HG03175 (cell line): ENCODE data around the gene SPECC1.
"Not testable (repeated sequence)": the region's sequence is repeated elsewhere in the genome, so short reads cannot be mapped to it uniquely, and the experiment has no call there.

ENCODE experiments used
- ATAC-seq: cut with Tn5 transposase; IDR thresholded peaks from one replicate; pipeline ENCODE4 v1.9.1; 2021; ENCODE audit warnings: mild to moderate bottlenecking, moderate library complexity; ENCODE audit not compliant: unreplicated experiment

Gene SPECC1

DNA sequence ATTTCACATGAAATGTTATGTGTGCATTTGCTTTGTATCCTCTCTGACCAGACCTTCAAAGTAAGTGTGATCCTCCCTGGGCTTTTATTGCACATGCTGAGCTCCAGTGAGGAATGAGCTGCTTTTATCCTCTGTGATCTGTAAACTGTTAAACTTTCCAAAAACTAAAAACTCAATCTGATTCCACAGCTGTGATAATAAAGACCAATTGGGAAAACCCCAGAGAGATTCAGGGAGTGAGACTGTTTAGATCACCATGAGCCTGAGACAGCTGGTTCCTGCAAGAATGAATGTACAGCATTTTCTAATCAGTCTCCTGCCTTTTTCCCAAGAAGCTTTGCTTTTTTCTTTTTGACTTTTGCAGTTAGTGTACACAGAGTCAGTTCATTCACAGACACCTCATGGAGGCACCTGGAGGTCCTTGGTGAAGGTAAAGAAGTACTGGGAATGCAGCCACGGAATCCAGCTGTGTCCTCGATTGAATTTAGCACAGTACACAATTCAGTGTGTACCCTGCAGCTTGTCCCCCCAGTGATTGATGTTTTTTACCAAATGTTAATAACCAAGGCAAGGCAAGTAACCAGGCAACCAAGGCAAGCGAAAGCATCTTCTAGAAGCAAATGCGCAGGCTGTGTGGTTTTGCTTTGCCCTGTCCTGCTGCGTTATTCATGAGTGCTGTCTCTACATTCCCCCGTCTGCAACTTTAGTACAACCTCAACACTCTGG, 275.6 kb downstream of the SPECC1 start:
- no peak for ATAC-seq

DNA sequence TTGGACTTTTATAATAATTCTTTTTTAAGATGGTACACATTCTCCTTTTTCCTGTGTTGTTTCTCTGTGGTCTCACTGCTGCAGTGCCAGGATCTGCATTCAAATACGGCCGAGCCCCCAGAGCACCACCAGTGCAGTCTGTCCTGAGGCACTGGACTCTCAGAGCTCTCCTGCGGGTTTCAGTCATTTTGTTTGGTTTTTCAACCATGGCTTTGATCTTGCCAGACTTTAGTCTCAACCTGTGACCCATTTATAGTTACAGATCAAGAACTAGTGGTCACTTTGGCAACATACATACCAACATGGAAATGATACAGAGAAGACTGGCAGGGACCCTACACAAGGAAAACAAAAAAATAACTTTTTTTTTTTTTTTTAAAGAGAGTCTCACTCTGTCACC, 280.8 kb downstream of the SPECC1 start:
- ATAC-seq: no peak

- ATAC-seq: no peak
These were observed 282.7 kb downstream of the SPECC1 start for GRCh38 chr17:20291853-20292252.

DNA sequence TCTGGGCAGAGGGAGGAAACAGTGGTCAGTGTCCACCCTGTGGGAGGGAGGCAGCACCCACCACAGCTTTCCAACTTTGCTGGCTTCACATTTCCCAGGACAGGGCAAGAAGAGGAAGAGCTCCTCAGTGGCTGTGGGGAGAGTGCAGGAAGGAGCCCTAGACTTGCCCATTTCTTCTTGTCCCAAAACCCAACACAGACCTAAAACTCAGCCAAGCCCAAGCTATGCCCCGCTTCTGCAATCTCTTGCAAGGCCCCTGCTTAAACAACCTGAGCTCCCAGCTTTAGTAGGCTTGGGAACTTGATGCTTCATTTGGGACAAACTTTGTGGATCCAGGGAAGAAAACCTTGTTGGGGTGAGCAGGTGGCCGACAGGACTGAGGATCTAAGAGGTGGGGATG, 284.3 kb downstream of the SPECC1 start:
- no peak for ATAC-seq

DNA sequence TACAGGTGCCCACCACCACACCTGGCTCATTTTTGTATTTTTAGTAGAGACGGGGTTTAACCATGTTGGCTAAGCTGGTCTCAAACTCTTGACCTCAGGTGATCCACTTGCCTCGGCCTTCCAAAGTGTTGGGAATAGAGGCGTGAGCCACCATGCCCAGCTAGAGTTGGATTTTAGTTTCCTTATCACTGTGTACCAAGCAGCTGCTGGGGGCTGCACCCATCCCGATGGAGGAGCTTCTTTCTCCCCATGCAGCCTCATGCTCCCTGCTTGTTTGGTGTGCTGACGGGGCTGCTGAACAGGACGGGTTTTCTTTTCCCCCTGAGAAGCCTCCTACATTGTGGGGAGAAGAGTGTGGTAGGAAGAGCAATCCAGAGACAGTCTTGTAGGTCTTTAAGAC, 285.0 kb downstream of the SPECC1 start:
- ATAC-seq: no peak

GRCh38 chr17:20299013-20299412, 289.9 kb downstream of the SPECC1 start:
- no peak for ATAC-seq

DNA sequence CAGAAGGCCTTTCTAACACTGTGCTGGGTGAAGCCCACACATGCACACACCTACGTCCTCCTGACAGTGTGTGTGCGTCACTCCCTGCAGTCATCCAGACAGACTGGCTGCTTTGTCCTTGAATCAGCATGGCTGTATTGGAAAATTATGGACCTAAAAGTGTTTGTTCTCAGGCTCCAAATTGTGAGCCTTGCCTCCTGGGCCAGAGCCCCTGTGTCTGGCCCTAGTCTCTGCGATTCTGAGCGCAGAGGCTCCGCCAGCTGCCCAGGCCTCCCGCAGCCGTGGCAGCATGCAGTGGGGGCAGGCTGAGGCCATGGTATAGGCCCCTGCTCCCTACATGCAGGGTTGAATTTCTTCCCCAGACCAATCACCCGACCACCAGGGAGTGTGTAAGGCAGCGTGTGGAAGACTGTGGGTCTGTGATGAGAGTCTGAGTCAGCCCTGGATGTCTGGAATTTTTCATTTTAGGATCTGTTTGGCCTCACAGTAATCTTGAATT, 291.3 kb downstream of the SPECC1 start:
- no peak for ATAC-seq

DNA sequence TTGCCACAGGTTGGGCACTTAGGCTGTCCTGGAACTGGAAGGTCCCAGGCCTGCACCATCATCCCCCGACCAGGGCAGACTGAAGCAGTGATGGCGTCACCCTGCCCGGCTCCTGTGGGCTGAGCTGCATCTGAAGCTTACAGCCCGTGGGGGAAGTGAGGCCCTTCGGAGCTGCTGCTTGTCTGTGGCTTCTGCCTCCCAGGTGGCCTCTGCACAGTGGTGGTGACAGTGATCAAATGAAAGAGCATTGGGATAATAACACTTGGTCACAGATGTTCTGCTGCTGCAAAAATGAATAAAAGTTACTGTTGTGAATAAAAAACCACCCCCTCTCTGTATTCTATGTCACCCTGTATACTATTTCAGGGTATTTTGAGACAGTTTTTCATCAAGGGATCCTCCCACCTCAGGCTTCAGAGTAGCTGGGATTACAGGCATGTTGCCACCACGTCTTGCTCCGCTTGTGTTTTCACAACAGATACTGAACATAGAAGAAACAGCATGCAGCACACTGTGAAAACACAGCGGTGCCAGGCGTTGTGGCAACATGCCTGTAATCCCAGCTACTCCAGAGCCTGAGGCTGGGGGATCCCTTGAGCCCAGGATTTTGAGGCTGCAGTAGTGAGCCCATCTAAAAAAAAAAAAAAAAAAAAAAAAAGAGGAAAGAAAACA, 293.2 kb downstream of the SPECC1 start:
- no peak for ATAC-seq

GRCh38 chr17:20304961-20305360, 295.8 kb downstream of the SPECC1 start:
- ATAC-seq: no peak

- no peak for ATAC-seq
These were observed 297.8 kb downstream of the SPECC1 start for GRCh38 chr17:20306924-20307323.

DNA sequence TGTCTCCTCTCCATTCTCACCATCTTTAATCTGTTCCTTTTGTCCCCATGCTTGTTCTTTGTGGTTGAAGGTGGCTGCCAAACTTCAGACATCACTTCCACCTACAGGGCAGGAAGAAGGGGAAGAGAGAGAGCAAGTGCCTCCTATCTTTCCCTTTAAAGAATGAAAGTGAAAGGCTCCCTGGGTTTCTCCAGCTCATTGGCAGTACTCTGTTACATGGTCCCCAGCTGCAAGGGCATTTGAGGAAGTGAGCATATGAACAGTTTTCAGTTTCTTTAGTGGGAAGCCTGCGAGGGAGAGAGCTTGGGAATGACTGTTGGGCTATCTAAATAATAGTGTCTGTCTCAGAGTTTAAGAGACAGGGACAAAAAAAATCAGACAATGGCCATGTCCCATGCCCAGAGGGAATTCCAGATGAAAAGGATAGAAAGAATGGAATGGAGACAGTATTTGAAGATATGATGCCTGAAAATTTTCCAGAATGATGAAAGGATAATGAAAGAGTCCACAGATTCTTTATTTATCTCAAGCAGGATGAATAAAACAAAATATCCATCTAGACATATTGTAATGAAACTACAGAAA, 298.3 kb downstream of the SPECC1 start:
- ATAC-seq: no peak

DNA sequence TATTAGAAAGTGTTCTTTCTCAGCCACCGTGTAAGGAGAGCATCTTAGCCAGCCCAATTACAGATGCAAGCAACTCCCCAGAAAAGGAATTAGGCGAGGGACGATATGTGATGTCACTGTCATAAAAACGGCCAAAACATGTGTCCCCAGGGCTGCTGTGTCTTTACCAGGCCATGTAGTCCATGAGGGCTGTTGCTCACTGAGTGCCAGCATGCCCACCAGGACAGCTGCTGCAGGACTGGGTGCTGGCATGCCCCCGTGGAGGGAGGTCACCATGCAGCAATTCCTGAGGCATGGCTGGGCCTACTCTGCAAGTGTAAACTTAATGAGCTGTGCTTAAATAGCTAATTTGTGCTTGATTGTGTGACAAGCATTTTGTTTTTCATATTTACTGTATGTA, 301.3 kb downstream of the SPECC1 start:
- no peak for ATAC-seq

GRCh38 chr17:20313306-20313705, 304.1 kb downstream of the SPECC1 start:
- no peak for ATAC-seq

- no peak for ATAC-seq
These were observed 304.7 kb downstream of the SPECC1 start for GRCh38 chr17:20313891-20314290.

DNA sequence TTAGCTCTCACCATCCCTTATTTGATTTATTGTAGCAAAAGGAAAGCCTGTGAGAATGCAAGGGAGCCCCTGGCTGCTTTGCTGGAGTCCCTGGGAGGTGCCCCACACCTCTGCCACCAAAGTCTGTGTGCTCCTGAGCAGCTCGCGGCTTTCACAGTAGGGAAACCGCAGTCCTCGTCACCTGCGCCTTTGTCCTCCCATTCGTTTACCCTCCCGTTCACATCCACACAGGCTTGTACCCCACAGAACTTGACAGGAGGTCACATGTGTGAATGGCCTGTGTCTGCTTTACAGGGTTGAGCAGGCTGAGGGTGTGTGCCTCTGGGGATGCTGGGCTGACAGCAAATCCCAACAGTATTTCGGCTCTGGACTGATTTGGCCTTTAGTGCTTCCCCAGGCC, 305.7 kb downstream of the SPECC1 start:
- ATAC-seq: no peak

- no peak for ATAC-seq
These were observed 306.2 kb downstream of the SPECC1 start for GRCh38 chr17:20315311-20315710.

DNA sequence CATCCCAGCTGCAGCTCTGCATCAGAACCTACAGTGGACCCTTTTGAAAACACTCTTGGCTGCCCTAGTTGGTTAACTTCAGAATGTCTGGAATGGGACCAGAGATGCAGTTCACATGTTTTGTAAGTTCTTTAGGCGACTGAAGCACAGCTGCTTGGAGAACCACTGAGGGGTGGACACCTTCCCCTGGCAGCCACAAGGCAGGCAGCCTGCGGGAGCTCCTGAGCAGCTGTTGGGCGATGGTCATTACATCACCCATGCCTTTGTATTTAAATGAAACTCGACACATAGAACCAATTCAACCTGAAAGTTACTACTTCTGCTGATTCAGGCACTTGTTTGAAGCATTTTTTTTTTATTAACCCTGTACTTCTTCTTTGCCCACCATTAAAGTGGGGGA, 306.7 kb downstream of the SPECC1 start:
- ATAC-seq: no peak

- peak; percentile 78 for ATAC-seq
These were observed 311.5 kb downstream of the SPECC1 start for GRCh38 chr17:20320535-20321229.

DNA sequence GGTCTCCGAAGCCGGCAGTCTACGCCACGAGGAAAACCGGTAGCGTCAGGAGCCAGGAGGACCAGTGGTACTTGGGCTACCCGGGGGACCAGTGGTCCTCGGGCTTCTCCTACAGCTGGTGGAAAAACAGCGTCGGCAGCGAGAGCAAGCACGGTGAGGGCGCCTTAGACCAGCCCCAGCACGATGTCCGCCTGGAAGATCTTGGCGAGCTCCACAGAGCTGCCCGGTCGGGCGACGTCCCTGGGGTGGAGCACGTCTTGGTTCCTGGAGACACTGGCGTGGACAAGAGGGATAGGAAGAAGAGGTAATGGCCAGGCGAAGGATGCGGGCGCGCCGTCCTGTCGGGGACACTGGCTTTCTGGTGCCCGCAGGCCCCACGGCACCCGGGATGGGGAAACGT, 312.2 kb downstream of the SPECC1 start:
- ATAC-seq: not testable (repeated sequence)

DNA sequence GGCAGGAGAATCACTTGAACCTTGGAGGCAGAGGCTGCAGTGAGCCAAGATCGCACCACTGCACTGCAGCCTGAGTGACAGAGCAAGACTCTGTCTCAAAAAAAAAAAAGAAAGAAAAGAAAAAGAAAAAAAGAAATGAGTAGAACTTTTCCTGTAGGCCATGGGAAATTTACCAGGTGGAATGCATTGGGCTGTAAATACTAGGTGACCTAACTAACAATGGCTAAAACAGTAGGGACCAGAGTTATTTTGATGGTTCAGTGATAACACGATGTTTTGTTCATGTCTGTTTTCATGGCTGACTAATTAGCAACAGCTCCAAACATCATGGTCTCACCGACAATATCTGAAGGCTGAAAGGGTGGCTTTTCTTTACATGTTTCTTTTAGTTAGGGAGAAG, 318.6 kb downstream of the SPECC1 start:
- ATAC-seq: not testable (repeated sequence)

DNA sequence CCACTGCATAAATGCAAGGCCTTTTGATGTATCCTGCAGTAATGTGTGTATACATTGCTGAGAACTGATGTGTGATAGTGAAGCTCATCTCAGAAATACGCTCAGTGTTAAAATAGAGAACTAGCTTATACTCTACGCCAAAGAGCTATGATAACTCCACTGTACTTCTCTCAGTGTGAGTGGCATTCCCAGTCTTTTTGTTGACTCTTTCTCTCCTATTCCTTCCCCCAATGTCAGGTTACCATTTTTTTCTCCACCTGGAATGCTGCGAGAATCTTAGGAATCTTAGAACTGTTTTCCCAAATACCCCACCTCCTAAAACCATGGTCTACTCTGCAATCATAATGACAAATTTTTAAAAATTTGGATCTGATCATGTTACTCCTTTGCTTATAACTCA, 342.2 kb downstream of the SPECC1 start:
- not testable (repeated sequence) for ATAC-seq
